HG03565 (cell line): ENCODE measurements around the gene SKA2.
"Not testable (repeated sequence)": the region's sequence is repeated elsewhere in the genome, so short reads cannot be mapped to it uniquely, and the experiment has no call there.

Experiments used
- ATAC-seq: cut with Tn5 transposase; IDR thresholded peaks from one replicate; pipeline ENCODE4 v1.9.1; 2021; ENCODE audit warnings: mild to moderate bottlenecking, moderate library complexity; ENCODE audit not compliant: unreplicated experiment

Gene SKA2

GRCh38 chr17:59154721-59155438 is at the start of gene SKA2:
Gene SKA2, minus strand, starts transcription at chr17:59155186. Its CDS starts 23 bp downstream, at chr17:59155163.
- peak; percentile 74 for ATAC-seq

GRCh38 chr17:59202320-59202719 is 47.3 kb upstream of the SKA2 start:
- no peak for ATAC-seq

GRCh38 chr17:59199398-59199797 is 44.4 kb upstream of the SKA2 start:
- ATAC-seq: no peak

GRCh38 chr17:59193336-59193862 is 38.4 kb upstream of the SKA2 start:
- no peak for ATAC-seq

GRCh38 chr17:59190806-59191205 is 35.8 kb upstream of the SKA2 start:
- no peak for ATAC-seq

- no peak for ATAC-seq
These were observed 31.9 kb upstream of the SKA2 start for GRCh38 chr17:59186850-59187249.

GRCh38 chr17:59185997-59186396 is 31.0 kb upstream of the SKA2 start:
- no peak for ATAC-seq

GRCh38 chr17:59181481-59181880 is 26.5 kb upstream of the SKA2 start:
- ATAC-seq: no peak

GRCh38 chr17:59180626-59181025 is 25.6 kb upstream of the SKA2 start:
- ATAC-seq: no peak

- not testable (repeated sequence) for ATAC-seq
These were observed 24.6 kb upstream of the SKA2 start for GRCh38 chr17:59179601-59180000.

- ATAC-seq: no peak
These were observed 23.4 kb upstream of the SKA2 start for GRCh38 chr17:59178266-59178985.

GRCh38 chr17:59175076-59175475 is 20.1 kb upstream of the SKA2 start:
- ATAC-seq: no peak

- no peak for ATAC-seq
These were observed 19.7 kb upstream of the SKA2 start for GRCh38 chr17:59174671-59175070.

GRCh38 chr17:59172436-59173004 is 17.5 kb upstream of the SKA2 start:
- no peak for ATAC-seq

GRCh38 chr17:59167571-59168001 is 12.6 kb upstream of the SKA2 start:
- ATAC-seq: no peak

- no peak for ATAC-seq
These were observed 11.0 kb upstream of the SKA2 start for GRCh38 chr17:59165933-59166342.

- ATAC-seq: no peak
These were observed 6.5 kb upstream of the SKA2 start for GRCh38 chr17:59161477-59161876.

GRCh38 chr17:59160157-59161025 is 5.4 kb upstream of the SKA2 start:
- ATAC-seq: no peak

- ATAC-seq: peak; percentile 78
These were observed 622 bp upstream of the SKA2 start, which contains the start of gene PRR11 for GRCh38 chr17:59155439-59156177. Gene PRR11, plus strand, starts transcription at chr17:59155746. Its CDS starts 14,007 bp downstream, at chr17:59169753.

GRCh38 chr17:59154292-59154720 is 680 bp downstream of the SKA2 start:
- ATAC-seq: no peak
